ENCODE results near the gene AK5.

Gene AK5

GRCh38 chr1:77288275-77288674 lies 6.5 kb downstream of the AK5 start:
- no peak for DNase-seq (ENCODE audit: low read depth in 2 of 2)

DNA sequence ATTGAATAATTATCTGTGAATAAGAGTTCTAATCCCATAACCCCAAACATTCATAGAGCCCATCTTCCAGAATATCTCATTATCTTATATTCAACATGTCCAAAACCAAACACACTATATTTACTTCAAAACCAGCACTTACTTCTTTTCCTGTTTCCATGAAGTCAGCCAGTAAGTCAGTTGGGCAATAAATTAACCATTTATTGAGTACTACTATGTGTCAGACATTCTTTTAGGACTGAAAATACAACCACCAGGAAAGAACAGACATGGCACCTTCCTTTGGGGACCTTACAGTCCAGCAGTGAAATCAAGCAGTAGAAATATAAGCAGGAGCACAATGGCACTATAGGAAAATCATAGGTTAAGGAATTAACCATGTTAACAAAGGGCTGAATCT lies 8.8 kb downstream of the AK5 start:
- no peak for DNase-seq (ENCODE audit: low read depth in 2 of 2)

DNA sequence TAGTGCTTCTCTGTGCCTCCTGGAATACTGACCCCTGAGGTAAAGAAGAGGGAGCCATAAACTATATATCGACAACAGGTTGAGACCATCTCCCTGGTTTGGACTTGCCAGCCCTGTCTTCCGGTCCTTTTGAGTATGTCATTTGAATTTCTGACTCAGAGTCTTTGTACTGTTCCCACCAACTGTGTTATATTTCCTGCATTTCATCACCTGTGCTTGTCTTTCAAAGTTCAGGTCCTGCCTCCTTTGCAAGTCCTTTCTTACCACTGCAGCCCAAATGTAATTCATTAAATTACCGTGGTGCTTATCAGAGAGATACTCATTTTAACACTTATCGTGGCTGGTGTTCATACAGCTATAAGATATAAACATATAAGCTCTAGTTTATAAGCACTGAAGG lies 10.7 kb downstream of the AK5 start:
- DNase-seq (ENCODE audit: low read depth in 2 of 2): no peak

DNA sequence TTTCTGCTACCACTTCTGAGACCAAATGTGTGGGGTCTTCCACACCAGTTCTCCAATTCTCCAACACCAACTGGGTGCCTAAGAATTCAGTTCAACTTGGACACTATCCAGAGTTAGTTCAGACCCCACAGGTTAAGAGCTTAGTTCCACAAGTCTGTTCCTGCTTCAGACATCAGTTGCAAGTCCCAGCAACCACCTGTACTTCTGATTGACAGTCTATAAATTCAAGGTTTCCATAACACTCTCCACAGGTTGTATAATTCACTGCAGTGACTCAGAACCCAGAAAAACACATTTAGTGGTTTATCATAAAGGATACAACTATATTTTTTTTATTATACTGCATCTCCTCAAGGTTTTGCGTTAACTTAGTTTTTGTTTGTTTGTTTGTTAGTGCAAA lies 18.7 kb downstream of the AK5 start:
- no peak for DNase-seq (ENCODE audit: low read depth in 2 of 2)

DNA sequence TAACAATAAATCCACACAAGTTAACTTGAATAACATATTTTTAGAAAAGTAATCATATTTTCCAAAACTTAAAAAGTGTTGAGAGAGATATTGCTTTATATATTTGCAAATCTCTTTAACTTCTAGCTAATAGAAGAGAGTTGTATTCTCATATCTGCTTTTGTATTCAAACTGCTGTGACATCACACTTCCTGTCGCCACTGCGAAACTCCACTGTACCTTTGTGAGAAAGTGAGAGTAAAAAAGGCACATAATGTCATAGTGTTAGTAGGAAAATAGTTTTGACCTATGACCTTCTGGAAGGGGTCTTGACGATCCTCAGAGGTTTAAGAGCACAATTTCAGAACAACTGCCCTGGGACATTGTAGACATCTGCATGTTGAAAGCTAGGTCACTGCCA lies 21.6 kb downstream of the AK5 start:
- DNase-seq (ENCODE audit: low read depth in 2 of 2): no peak

GRCh38 chr1:77308889-77309621 lies 27.2 kb downstream of the AK5 start:
- DNase-seq (ENCODE audit: low read depth in 2 of 2): no peak

DNA sequence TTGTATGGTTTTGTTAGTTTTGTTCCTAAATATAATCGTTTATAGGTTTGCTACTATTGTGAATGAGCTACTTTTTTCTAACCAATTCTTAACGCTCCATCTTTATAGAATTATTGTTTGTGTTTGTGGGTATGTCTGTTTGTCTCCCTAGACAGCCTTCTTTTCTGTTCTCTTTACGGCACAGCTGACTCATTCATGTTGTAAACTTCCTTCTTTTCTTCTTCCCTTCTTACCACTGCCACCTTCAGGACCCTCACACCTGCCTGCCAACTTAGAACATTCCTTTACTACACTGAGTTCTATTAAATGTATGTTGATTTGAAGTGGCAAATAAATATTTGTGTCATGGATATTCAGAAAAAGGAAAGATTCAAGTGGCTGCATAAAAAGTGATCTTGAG lies 29.1 kb downstream of the AK5 start:
- no peak for DNase-seq (ENCODE audit: low read depth in 2 of 2)

DNA sequence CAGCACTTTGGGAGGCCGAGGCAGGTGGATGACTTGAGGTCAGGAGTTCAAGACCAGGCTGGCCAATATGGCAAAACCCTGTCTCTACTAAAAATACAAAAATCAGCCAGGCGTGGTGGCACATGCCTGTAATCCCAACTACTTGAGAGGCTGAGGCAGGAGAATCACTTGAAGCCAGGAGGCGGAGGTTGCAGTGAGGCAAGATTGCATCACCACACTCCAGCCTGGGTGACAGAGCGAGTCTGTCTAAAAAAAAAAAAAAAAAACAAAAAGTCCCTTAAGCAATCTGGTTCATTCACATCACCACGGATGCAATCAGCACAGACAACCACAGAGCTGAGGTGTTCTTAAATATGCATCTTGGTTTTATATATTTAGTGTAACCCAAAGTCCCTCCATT lies 30.5 kb downstream of the AK5 start:
- peak in 1 of 2 donors; percentile 7 for DNase-seq (ENCODE audit: low read depth in 2 of 2)

DNA sequence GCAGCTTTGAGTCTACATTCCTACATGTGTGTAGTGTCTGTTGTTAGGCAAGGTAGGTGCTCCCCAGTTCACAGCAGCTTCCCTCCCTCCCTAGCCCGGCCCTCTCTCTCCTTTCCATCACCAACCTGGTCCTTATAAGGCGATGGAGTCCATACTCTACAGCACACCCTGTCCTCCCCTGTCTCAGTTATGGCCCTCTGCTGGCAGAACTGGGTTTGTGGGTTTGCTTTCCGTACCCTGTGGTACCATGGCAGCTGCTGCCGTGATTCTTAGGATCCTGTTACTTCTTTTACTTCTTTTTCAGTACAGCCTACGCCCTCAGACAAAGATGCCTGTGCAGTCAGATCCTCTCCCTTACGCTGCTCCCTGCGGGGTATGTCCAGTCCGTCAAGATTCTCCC lies 31.7 kb downstream of the AK5 start:
- DNase-seq (ENCODE audit: low read depth in 2 of 2): peak in 1 of 2 donors; percentile 4

DNA sequence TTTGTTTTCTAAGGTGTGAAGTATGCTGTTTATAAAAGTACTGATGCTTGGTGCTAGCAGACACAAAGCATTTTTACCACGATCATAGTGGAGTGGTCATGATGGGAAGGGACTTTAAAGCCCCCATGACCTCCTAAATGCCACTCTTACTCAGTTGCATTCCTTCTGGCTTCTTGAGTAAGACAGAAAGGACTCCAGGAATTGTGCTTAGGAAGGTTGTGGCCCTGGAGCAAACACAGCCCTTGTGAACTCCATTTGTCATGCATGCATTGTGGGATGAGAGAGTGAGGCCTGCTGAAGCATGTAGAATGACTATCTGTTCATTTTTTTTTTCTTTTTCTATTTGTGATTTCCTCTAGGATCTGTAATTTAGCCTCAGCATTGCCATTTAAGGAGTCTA lies 34.2 kb downstream of the AK5 start:
- DNase-seq (ENCODE audit: low read depth in 2 of 2): no peak

GRCh38 chr1:77316966-77317365 lies 35.1 kb downstream of the AK5 start:
- DNase-seq (ENCODE audit: low read depth in 2 of 2): no peak

GRCh38 chr1:77319036-77319705 lies 37.4 kb downstream of the AK5 start:
- no peak for DNase-seq (ENCODE audit: low read depth in 2 of 2)

- DNase-seq (ENCODE audit: low read depth in 2 of 2): no peak
These were observed 40.5 kb downstream of the AK5 start for GRCh38 chr1:77322061-77322900.

DNA sequence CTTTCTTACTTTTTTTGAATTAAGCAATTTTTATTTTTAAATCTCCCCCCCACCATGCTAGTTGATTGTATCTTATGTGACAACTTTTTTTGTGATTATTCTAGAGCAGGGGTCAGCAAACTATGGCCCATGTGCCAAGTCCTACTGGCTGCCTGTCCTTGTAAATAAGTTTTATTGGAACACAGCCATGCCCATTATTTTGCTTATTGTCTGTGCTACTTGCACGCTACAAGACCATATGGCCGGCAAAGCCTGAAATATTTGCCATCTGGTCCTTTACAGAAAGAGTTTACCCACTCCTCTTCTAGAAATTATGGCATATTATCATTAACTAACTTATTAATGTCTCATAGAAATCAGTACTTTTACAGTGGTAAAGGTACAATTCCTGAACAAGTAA lies 51.7 kb downstream of the AK5 start:
- DNase-seq (ENCODE audit: low read depth in 2 of 2): no peak

GRCh38 chr1:77336729-77337128 lies 54.9 kb downstream of the AK5 start:
- no peak for DNase-seq (ENCODE audit: low read depth in 2 of 2)

DNA sequence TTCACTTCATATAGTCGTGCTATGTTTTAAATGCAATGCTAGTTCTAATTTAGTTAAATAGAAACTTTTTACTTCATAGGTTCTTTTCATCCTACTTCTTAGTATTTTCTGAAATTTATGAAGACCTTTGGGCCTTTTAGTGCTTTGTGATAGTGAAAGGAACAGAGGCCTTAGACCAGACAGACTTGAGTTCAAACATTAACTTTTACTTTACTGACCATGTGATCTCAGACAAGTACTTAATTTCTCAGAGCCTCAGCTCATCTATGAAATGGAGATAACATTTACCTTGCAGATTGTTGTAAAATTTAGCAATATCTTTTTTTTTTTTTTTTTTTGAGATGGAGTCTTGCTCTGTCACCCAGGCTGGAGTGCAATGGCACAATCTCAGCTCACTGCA lies 57.5 kb downstream of the AK5 start:
- DNase-seq (ENCODE audit: low read depth in 2 of 2): no peak

- DNase-seq (ENCODE audit: low read depth in 2 of 2): no peak
These were observed 59.4 kb downstream of the AK5 start for GRCh38 chr1:77341195-77341594.

DNA sequence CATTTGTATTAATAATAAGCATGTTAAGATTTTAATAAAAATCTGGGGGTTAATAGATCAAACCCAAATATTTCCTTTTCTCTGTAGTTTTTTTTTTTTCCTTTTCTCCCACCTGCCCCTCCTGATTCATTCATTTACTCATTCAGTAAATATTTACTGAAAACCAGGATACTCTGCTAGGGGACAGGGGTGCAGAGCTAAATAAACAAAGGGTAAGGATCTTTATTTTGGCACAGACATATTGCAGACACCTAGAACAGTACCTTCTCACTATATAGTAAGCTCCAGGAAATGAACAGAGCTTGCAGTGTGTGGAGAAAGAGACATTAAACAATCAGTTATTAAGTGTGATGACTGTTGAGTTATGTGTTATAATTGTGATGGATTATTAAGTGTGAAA lies 60.9 kb downstream of the AK5 start:
- no peak for DNase-seq (ENCODE audit: low read depth in 2 of 2)

DNA sequence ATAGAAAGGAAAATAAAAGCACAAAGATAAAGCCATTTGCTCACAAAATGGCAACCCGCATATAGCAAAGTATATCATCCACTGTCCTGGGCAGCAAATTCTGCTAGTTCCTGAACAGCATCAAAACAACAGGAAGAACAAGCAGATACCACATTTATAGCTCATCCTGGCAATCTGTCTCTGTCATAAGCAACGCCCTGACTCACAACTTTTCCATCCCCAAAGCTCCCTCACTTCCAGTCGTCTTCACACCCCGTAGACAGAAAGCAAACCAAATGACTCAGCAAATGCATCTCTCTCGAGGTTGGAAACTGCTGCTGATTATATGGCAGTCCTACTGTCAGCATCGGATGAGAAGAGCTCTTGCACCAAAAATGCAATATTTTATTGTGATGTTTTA lies 65.8 kb downstream of the AK5 start:
- DNase-seq (ENCODE audit: low read depth in 2 of 2): no peak

DNA sequence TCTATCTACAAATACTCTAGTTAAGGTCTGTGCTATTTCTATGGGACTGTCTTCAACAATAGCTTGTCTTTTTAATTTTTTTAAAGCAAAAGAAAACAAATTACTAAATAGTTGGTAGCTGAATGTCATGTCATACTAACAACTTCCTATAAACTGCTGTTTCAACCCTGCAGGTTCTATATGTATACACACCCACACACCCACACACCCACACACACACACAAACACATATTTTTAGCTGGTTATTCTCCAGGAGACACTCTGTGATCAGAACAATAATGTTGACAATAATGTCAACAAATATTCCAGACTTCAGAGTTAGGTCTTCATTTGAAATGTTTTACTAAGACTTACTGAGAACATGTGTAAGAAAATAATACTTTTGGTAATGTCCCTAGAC lies 66.7 kb downstream of the AK5 start:
- DNase-seq (ENCODE audit: low read depth in 2 of 2): no peak

DNA sequence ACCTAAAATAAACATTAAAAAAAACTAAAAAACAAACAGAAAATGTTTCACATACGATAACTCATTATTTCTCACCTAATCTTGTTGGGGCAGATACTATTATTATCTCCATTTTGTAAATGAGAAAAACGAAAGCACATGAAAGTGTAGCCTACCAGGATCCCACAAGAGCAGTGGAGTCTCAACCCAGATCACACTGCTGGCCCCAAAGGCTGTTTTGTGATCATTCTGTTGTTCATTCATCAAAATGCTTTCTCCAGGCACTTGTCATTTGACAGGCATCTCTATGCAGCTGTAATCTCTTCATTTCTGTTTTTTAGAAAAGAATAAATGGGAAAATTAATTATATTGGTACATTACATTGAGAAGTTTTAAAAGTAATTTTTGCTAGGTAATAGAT lies 67.5 kb downstream of the AK5 start:
- no peak for DNase-seq (ENCODE audit: low read depth in 2 of 2)

DNA sequence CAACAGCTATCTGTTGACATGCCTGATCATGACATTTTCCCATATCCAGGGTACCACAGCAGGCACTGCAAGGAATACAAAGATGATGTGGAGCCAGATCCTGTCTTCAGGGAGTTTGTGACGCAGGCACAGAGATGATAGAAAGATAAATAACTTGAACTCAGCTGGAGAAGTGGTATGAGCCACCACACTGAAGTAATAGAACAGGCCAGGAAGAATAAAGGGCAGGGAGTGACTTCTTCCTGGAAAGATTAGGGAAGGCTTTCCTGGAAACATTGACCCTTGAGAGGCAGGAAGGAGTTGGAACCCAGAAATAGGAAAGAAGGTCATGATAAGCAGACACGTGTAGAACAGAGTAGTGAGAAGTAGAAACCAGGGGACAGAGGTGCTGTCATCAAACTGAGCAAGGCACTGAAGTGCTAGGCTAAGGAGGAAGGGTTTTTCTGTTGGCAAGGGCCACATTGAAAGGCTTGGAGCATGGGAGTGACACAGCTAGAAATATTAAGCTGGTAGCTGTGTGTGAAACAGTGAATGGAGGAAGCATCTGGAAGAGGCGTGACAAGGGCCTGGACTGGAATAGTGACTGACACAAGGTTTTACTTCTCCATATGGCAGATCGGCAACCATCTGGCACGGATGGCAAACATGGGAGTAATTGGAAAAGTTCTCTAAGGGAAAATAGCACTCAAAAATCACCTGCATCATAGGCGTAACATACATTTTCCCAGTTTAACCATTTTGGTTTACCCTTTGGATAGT lies 68.4 kb downstream of the AK5 start:
- DNase-seq (ENCODE audit: low read depth in 2 of 2): no peak
